IPS-NIHi7 (cell line): ENCODE data around the gene TNFRSF1B.
"Not testable (repeated sequence)": the region's sequence is repeated elsewhere in the genome, so short reads cannot be mapped to it uniquely, and the experiment has no call there.

Experiments
- DNase-seq: peaks from one replicate; pipeline ENCODE4 v3.0.0; 2012; ENCODE audit warnings: mixed read lengths; ENCODE audit errors: extremely low spot score

TNFRSF1B gene

GRCh38 chr1:12215118-12215961, 48.5 kb downstream of the TNFRSF1B start:
- no peak for DNase-seq

DNA sequence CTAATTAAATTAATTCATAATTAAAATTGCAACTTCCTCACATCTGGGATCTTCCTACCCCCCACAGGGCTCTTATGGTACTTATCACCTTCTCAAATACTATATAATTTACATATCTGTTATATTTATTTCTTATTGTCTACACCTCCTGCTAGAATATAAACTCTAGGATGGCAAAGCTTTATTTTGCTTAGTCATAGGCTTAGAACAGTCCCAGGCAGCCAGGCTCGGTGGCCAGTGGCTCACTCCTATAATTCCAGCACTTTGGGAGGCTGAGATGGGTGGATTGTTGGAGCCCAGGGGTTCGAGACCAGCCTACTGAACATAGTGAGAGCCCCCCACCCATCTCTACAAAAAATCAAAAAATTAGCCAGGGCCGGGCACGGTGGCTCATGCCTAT, 53.0 kb downstream of the TNFRSF1B start:
- DNase-seq: no peak

DNA sequence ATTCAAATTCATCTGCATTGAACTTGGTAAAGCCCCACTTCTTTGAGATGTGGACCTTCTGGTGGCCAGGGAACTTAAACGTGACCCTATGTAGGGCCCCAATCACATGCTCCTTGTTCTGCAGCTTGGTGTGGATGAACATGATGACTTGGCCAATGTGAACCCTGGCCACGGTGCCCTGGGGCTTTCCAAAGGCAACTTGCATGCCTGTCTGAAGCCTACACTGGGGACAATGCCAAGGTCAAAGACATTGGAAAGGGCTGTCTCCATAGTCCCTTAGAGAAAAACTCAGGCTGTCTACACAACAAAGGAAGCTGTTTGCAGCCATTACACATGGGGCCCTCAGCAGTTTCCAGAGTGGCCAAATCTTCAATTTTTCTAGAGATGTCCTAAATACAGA, 54.1 kb downstream of the TNFRSF1B start:
- DNase-seq: no peak

DNA sequence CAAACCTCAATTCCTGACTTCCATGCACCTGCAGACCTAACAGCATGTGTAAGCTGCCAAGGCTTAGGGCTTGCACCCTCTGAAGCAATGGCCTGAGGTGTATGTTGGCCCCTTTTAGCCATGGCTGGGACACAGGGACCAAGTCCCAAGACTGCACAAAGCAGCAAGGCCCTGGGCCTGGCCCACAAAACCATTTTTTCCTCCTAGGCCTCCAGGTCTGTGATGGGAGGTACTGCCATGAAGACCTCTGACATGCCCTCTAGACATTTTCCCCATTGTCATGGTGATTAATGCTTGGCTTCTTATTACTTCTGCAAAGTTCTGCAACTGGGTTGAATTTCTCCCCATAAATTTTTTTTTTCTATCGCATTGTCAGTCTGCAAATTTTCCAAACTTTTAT, 55.9 kb downstream of the TNFRSF1B start:
- DNase-seq: not testable (repeated sequence)

GRCh38 chr1:12224092-12224491, 57.3 kb downstream of the TNFRSF1B start:
- not testable (repeated sequence) for DNase-seq

DNA sequence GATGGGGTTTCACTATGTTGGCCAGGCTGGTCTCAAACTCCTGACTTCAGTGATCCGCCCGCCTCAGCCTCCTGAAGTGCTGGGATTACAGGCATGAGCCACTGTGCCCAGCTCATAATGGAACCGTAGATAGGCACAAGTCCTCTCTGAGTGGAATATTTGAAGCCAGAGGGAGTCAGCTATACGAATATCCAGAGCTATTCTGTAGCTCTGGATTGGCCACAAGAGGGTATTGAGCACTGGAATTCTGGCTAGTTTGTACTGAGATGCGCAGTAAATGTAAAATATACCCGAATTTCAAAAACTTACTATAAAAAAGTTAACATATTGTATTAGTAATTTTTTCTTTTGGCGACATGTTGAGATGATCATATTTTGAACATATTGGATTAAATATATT, 62.2 kb downstream of the TNFRSF1B start:
- DNase-seq: no peak

DNA sequence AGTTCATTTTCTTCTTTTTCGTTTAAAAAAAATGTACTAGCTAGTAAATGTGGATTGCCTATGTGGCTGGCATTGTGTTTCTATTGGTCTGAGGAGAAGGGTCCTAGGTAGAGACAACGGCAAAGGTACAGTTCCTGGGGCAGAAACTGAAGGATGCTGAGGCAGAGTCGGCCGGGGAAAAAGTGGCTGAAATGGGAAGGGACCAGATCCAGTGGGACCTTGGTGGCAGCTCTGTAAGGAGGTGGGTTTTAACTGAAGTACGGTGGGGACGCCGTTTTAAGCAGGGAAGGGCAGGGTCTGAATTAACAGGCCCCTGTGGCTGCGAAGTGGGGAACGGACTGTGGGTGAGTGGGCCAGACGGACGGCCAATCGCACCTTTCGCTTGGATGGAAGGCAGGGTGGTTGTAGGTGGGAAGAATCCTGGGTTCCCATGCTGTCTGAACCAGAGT, 62.6 kb downstream of the TNFRSF1B start:
- DNase-seq: no peak

DNA sequence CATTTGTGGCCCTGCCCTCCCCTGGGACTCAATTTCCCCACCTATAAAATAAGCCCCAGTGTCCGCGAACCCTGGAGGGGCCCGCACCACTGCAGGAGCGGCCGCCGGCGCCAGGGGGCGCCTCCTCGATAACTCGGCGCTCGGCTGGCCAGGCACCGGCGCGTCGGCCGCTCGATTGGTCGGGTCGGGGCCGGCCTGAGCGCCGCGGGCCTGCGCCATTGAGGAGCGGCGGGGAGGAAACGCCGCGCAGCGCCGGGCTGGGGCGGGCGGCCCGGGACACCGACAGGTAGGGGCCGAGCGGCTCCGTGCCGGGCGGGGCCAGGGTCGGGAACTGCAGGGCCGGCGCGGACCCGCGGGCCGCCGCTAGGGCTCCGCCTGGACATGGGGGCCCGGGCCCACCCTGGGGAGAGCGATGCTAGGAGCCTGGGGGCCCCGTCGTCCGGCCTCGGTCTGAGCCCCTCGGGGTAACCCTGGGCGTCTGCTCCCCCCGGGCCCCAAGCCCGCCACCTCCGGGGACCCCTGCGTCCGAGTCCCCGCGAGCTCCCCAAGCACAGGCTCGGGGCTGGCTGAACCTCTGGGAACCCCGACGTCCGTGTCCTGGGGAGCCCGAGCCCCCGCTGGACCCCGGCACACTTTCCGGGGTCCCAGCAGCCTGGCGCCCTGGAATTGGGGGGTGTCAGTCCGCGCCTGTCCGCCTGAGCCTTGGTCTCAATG, 63.2 kb downstream of the TNFRSF1B start, which contains the start of gene VPS13D:
Gene VPS13D (plus strand): TSS at position 196 of the 714 bp plus-strand sequence. CDS start 4,237 bp downstream, outside the sequence.
- peak; percentile 97 for DNase-seq

DNA sequence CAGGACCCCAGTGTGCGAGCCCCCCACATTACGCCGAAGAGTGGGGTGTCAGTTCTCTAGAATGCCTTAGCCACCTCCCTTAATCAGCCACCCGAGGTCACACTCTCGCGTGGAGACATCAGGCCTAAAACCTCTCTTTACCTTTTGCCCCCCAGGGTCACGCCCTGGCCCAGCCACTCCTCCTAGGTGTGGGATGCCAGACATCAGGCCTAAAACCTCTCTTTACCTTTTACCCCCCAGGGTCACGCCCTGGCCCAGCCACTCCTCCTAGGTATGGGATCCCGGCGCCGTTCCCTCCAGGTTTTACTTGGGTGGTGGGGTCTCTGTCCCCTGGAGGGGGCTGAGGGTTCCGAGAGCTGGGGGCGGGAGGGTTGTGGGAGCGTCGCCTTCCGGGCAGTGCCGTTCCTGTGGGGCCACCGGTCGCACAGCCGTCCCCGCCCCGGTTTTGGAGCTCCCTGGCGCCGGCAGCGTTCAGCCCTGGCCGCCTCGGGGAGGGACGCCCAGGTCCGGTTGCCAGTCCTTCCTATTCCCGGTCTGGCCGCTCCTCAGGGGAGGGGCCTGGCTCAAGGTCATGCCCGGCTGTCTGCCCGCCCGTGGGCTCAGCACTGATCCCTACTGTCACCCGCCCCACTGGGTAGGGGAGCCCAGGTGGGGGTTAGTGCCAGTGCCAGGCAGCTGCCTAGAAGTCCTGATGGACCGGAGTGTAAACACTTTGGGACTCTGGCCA, 63.9 kb downstream of the TNFRSF1B start:
- DNase-seq: peak; percentile 58

DNA sequence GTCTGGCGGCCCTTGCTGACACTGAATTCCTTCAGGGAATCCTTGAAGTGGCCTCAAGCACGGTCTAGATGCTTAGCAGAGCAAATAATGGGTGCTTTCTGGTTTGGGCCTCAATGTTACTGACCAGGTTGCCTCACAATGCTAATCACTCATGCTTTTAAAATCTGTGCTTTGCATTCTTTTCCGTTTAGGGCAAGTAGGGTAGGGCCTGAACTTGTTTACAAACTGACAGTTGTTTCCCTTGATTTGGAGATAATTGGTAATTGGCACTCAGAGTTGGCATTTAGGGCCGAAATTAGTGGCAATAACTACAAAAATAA, 64.4 kb downstream of the TNFRSF1B start:
- no peak for DNase-seq

GRCh38 chr1:12232221-12232620, 65.4 kb downstream of the TNFRSF1B start:
- no peak for DNase-seq

DNA sequence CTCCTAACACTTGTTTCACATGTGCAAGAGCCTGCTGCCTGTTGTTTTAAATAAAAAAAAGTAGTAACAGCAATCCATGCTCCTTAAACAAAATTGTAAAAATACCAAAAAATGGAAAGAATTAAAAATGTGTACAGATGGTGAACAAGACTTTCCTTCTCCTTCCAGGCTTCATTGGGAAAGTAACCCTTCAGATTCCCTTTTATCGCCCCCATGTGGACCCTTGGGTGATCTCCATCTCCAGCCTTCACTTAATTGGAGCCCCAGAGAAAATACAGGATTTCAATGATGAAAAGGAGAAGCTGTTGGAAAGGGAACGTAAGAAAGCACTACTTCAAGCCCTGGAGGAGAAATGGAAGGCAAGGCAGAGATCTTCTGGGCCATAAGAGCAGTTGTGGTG, 77.3 kb downstream of the TNFRSF1B start:
- DNase-seq: peak; percentile 67

DNA sequence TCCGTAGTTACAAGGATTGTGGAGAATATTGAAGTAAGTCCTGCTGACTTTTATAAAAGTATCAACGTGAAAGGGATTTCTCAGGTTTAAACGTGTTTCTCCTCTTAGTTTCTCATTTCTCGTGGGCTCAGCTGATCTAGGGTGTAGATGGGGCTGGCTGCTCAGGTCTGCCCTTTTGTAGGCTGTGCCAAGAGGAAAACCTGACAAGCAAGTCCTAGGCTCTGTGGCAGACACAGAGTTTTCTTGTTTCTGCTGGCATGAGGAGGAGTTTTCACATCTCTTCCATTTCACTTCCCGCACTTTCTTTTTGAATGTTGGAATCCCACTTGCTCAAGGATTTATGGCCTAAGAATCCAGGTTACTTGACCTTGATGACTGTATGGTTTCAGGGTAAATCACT, 77.8 kb downstream of the TNFRSF1B start:
- DNase-seq: no peak

- DNase-seq: no peak
Observed at GRCh38 chr1:12245116-12245515, 78.3 kb downstream of the TNFRSF1B start.

GRCh38 chr1:12245733-12246132, 78.9 kb downstream of the TNFRSF1B start:
- no peak for DNase-seq

DNA sequence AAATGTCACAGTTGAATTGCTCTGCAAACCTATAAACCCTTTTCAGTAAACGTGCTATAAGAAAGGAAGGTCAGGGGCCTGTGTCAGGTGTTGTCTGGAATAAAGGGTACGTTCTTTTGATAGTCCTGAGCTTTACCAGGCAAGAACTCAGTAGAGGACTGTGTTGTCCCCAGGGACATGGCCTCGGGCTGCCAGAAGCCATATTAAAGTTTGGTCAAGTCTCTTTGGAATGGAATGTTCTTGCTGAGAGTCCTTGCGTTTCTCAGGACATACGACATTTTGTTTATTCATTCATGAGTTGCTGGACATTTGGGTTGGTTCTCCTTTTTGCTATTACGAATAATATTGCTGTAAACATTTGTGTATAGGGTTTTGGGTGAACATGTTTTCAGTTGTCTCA, 79.8 kb downstream of the TNFRSF1B start:
- no peak for DNase-seq

GRCh38 chr1:12249181-12249580, 82.4 kb downstream of the TNFRSF1B start:
- DNase-seq: no peak

- no peak for DNase-seq
Observed at GRCh38 chr1:12249748-12250147, 83.0 kb downstream of the TNFRSF1B start.

- DNase-seq: no peak
Observed at GRCh38 chr1:12251442-12251841, 84.7 kb downstream of the TNFRSF1B start.

DNA sequence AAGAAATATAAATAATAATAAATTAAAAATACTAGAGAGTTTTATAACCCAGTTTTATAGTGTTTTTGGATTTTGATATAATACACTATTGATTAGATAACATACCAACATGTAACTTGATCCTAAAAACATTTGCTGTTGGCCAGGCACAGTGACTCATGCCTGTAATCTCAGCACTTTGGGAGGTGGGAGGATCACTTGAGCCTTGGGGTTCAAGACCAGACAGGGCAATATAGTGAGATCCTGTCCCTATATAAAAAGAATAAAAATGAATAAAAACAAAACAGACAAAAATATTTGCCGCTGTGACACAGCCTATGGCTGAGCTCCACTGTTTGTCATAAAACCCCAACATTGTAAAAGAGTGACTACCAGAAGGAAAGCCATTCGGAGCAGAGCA, 89.1 kb downstream of the TNFRSF1B start:
- DNase-seq: no peak

GRCh38 chr1:12258272-12258671, 91.5 kb downstream of the TNFRSF1B start:
- no peak for DNase-seq
